EL (cell line): ENCODE data around the gene STXBP6.
"Not testable (repeated sequence)": the region's sequence is repeated elsewhere in the genome, so short reads cannot be mapped to it uniquely, and the experiment has no call there.

Experiments
- DNase-seq: peaks from one replicate; pipeline ENCODE4 v3.0.0-alpha.2; 2016

STXBP6 gene

DNA sequence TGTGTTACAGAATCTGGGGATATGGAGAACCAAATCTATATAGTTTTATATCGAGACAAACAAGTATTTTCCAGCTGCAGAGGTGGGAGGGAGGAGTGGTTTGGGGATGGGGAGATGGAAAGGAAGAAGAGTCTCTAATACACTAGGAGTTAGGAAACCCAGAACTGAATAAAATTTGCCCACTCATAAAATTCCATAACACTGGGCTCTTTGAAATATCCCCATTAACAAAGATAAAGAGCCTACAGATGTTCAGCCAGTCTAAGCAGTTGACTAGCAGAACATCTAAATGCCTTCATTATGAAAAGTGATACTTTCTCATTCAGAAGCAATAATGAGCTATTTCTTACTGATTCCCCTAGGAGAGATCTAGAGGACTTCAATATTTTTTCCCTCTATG is 264.2 kb downstream of the STXBP6 start:
- DNase-seq: no peak

DNA sequence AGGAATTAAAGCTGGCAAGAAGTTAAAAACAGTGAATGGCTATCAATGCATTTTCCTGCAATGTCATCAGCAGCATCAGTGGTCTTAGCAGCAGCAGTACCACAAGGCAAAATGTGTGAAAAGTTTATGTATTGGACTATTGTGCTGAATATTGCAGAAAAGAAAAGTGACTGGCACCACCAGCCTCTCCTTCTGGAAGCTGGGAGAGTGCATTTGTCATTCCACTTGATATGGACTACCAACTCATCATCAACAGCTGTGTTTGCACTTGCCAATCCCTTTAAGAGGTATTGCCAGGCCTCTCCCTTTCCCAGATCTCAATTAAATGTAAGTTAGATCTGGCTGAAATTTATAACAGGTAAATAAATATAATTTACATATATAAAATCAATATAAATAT is 265.0 kb downstream of the STXBP6 start:
- no peak for DNase-seq

DNA sequence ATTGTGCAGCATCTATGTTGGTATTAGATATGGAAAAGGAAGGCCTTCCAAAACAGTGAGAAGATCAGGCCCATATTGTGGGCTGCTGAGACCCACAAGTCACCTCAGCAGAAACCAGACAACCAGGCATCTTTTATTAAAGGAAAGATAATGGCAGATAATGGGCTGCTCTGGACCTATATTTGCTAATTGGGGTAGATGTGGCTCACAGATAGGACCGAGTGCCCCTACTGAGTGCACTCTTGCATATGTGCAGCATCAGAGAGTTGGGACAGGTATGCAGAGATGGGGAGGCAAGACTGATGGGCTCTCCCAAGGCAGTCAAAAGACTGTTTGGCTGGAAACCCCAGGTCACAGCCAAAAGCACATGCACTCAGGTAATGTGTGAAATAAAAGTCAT is 266.2 kb downstream of the STXBP6 start:
- no peak for DNase-seq

DNA sequence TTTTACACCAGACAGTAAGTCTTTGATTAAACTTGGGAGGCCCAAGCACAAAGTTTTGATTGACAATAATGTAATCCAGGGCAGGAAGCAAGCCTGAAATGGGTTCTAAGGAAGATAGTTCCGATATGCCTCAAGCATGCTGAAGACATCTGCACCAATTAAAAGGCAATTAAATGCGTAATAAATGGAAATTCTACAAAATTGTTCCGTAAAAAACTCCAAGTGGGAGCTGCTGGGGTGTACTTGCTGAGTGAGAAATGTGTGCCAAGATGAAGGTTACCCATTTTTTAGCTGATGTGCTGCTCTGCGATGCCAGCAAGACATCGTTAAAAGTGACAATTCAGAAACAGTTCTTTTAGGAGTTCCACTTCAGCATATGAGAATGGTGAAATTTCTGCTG is 269.7 kb downstream of the STXBP6 start:
- no peak for DNase-seq

DNA sequence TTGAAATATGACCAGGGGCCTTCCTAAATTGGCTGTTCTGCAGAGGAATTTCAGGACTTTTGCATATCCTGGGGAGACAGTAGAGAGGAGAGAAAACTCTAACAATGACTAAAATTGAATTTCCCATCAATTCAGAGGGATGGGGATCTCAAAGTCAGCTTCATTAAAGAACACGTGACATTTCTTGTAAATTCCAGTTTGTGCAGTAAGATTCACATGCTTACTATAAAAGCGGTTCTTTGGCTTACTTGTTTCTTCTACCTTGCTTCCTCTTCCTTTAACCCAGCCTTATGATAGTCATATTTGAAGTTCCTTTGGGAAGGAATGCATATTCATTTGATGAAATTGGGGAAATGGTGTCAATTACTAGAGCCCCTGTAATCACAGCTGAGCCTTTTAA is 272.3 kb downstream of the STXBP6 start:
- DNase-seq: no peak

DNA sequence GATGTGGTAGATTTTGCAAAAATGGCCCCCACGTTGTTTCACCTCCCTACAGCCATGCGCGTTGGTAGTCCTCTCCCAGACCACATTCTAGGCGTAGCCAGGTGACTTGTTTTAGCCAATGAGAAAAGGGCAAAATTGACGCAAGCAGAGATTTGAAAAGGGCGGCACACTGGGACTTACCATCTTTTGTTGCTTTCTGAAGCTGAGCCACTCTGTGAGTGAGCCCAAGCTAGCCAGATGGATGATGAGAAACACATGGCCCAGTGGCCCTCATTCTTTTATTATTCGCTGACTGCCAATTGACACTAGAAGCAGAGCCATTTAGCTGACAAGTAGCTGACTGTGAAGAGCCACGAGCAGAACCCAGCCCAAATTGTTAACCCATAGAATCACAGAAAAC is 274.0 kb downstream of the STXBP6 start:
- no peak for DNase-seq

DNA sequence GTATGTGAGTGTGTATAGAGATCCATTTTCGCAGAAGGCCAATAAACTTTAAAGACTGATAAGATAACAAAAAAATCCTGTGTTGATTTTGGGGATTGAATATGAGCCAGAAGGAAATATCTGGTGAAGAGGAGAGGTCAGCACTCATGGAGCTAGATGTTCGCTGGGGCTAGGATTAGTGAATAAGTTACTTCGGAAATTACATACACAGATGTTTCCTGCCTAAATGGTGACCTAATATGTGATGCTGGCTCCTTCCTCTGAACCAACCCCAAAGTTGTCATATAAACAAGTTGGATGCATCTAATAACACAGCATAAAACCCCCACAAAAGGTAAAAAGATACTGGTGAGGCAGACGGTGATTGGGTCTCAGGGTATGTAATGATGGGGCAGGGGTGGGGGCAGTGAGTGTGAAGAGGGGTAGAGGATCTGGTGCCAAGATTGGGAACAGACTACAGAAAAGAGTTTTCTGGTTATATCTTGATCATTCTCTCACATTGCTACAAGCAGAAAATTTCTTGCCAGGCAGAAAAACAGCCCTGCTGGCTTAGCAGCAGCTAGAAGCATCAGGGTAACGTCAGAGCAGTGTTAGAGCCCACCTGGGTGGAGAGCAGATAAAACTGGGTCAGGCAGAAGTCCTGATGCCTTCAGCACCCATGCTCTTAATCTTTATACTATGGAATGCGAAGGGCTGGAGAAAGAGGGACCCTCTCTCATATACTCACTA is 275.6 kb downstream of the STXBP6 start:
- DNase-seq: no peak

DNA sequence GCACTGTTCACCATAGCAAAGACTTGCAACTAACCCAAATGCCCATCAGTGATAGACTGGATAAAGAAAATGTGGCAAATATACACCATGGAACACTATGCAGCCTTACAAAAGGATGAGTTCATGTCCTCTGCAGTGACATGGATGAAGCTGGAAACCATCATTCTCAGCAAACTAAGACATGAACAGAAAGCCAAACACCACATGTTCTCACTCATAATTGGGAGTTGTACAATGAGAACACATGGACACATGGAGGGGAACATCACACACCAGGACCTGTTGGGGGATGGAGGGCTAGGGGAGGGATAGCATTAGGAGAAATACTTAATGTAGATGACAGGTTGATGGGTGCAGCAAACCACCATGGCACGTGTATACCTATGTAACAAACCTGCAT is 276.4 kb downstream of the STXBP6 start:
- not testable (repeated sequence) for DNase-seq

DNA sequence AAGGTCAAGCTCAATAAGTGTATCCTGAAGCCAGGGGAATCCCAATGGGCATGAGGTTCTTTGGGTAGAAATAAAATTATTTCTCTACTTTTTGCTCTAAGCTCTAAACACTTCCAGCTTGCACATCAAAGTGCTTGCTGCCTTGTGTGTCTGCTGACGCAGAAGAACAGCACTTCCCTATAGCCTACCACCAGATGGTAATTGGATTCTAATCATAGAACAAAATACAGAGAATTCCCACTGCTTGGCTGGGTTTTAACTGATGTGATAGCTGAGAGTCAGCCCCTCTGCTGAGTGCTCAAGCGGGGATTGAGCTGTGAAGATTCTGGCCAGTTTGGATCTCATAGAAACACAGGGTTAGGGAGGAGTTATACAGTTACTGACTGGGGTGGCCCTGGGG is 283.5 kb downstream of the STXBP6 start:
- DNase-seq: no peak

DNA sequence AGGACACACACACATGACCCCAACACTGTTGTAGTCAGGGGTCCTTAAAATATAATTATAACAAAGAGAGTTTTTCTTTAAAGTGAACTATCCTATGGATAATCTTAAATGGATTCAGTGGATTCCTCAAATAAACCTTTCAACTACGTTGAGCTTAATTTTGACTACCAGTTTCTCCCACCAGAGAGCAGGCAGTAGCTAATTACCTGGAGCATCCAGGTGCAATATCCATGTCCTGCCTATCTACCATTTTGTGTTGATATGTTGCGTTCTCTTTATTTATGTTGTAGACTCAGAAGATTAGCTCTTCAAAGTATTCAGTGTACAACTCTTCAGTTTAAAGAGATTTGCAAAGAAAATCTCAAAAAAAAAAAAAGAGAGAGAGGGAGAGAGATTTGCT is 288.8 kb downstream of the STXBP6 start:
- no peak for DNase-seq
